Vagina (tissue), 2 donors: ENCODE data around the gene PCDHGC3. TPM values are rescaled to one million over a fixed set of nuclear protein-coding genes. Genes with fewer than 3 reads are reported as not detected.

Source experiments
- DNase-seq, 2 donors: peaks; one replicate each; pipeline ENCODE4 v3.0.0-alpha.2; 2017; ENCODE audit errors: extremely low spot score in 2 of 2
- H3K27ac ChIP-seq: fragments of 200-600 bp; sonication (generic); one replicate; pipeline ENCODE4 v1.5.1; 2019
- H3K27me3 ChIP-seq: fragments of 200-600 bp; sonication (generic); one replicate; pipeline ENCODE4 v1.5.1; 2019
- H3K36me3 ChIP-seq, 2 donors: fragments of 200-600 bp; sonication (generic); one replicate each; pipeline ENCODE4 v1.5.1; 2017 to 2019
- H3K4me1 ChIP-seq: fragments of 200-600 bp; sonication (generic); one replicate; pipeline ENCODE4 v1.5.1; 2019
- H3K4me3 ChIP-seq, 2 donors: fragments of 200-600 bp; sonication (generic); 1 replicate in 1 of 2; 2 replicates in 1 of 2; pipeline ENCODE4 v1.5.1; 2016 to 2019
- H3K9me3 ChIP-seq: fragments of 200-600 bp; sonication (generic); one replicate; pipeline ENCODE4 v1.5.1; 2019
- POLR2A ChIP-seq, 2 donors: fragments of 450-650 bp; IDR thresholded peaks; one replicate each; pipeline ENCODE4 v1.6.1; 2017; ENCODE audit warnings: antibody characterized with exemption in 2 of 2, mild to moderate bottlenecking in 2 of 2, moderate library complexity in 2 of 2
- POLR2AphosphoS5 ChIP-seq, 2 donors: sonication (generic); formaldehyde crosslinking; IDR thresholded peaks; one replicate each; pipeline ENCODE4 v1.9.0; 2017; ENCODE audit warnings: antibody characterized with exemption in 2 of 2, mild to moderate bottlenecking in 2 of 2, low read depth in 1 of 2; ENCODE audit not compliant: insufficient read depth in 1 of 2
- intact Hi-C: fragments of 100-400 bp; cut with DNase I; formaldehyde crosslinking; loops from one replicate; pipeline ENCODE4 v1.15.1; 2023
- total RNA-seq: library from RNA; depleted of rRNA; stranded (reverse); fragments of >200 nt; gene quantifications from one replicate; pipeline ENCODE4 v1.2.3, GENCODE V29; 2016
- TF ChIP-seq, protein P1 (sequence below), 3 experiments: fragments of 450-650 bp in 2 of 3; fragments of 200-600 bp in 1 of 3; sonication (generic) in 1 of 3; IDR thresholded peaks; one replicate each; pipeline ENCODE4 v1.5.1; 2017 to 2019; ENCODE audit warnings: antibody characterized with exemption in 3 of 3, mild to moderate bottlenecking in 2 of 3, moderate library complexity in 2 of 3

PCDHGC3 gene
- total RNA-seq, 1 donor from 2014 or later: 78.3 TPM

DNA sequence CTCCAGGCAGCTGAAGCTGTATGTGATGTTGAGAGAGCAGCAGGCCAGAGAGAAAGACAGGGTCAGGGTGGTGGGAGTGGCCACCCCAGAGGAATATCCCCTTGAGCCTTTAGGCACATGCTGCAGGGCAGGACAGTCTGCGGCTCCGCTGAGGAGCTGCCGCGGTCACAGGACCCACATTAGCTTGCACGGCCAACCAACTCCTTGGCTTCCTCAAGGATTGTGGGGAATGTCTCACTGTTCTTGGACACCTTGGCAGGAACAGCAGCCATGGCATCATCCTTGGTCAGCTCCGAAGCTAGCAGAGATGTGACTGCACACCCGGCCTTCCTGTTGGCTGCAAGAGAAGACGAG lies 40.9 kb downstream of the PCDHGC3 start:
- intact Hi-C loops: no loop called here
- no peak for DNase-seq
- peak overlapping the region; percentile 94 for H3K27ac ChIP-seq
- peaks cover 0 to 4% of the 10 kb centered on the region in 2 donors for H3K36me3 ChIP-seq
- no peaks in the 10 kb centered on the region for H3K27me3 ChIP-seq
- TF ChIP-seq POLR2A (IDR thresholded peaks at IDR 0.05) (no peak), POLR2AphosphoS5 (IDR thresholded peaks at IDR 0.05; ENCODE audit: insufficient read depth in 1 of 2, low read depth in 1 of 2) (peak in 1 of 2 donors; percentile 17)
- no peaks in the 10 kb centered on the region for H3K9me3 ChIP-seq
- peaks cover 80% of the 10 kb centered on the region for H3K4me1 ChIP-seq
- no peak overlapping the region for H3K4me3 ChIP-seq

DNA sequence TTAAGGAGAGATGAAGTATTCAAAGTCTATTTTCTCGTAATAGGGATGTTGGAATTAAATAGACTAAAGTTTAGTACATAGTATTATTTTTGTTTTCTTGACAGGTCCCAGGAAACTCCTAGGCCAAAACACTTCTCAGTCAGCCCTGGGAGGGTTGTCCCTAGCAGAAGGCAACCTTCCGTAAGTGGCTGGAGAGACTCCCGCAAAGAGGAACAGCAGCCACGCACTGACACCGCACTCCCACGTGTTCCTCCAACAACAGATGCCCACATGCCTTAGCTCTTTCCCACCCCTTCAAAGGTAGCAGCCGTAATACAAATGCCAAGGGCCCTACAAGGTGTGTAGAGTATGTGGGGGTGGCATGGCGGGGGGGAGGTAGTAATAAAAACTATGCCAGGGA lies 41.5 kb downstream of the PCDHGC3 start:
- no peak for DNase-seq
- no peaks in the 10 kb centered on the region for H3K36me3 ChIP-seq
- TF ChIP-seq POLR2A (IDR thresholded peaks at IDR 0.05) (no peak), POLR2AphosphoS5 (IDR thresholded peaks at IDR 0.05; ENCODE audit: insufficient read depth in 1 of 2, low read depth in 1 of 2) (no peak)
- TF ChIP-seq, protein P1, sequence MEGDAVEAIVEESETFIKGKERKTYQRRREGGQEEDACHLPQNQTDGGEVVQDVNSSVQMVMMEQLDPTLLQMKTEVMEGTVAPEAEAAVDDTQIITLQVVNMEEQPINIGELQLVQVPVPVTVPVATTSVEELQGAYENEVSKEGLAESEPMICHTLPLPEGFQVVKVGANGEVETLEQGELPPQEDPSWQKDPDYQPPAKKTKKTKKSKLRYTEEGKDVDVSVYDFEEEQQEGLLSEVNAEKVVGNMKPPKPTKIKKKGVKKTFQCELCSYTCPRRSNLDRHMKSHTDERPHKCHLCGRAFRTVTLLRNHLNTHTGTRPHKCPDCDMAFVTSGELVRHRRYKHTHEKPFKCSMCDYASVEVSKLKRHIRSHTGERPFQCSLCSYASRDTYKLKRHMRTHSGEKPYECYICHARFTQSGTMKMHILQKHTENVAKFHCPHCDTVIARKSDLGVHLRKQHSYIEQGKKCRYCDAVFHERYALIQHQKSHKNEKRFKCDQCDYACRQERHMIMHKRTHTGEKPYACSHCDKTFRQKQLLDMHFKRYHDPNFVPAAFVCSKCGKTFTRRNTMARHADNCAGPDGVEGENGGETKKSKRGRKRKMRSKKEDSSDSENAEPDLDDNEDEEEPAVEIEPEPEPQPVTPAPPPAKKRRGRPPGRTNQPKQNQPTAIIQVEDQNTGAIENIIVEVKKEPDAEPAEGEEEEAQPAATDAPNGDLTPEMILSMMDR (IDR thresholded peaks at IDR 0.05): no peak
- H3K27me3 ChIP-seq: no peaks in the 10 kb centered on the region
- no peaks in the 10 kb centered on the region for H3K9me3 ChIP-seq
- peak overlapping the region; percentile 94 for H3K27ac ChIP-seq
- no peak overlapping the region for H3K4me3 ChIP-seq
- peaks cover 81% of the 10 kb centered on the region for H3K4me1 ChIP-seq
- intact Hi-C loops: no loop called here

DNA sequence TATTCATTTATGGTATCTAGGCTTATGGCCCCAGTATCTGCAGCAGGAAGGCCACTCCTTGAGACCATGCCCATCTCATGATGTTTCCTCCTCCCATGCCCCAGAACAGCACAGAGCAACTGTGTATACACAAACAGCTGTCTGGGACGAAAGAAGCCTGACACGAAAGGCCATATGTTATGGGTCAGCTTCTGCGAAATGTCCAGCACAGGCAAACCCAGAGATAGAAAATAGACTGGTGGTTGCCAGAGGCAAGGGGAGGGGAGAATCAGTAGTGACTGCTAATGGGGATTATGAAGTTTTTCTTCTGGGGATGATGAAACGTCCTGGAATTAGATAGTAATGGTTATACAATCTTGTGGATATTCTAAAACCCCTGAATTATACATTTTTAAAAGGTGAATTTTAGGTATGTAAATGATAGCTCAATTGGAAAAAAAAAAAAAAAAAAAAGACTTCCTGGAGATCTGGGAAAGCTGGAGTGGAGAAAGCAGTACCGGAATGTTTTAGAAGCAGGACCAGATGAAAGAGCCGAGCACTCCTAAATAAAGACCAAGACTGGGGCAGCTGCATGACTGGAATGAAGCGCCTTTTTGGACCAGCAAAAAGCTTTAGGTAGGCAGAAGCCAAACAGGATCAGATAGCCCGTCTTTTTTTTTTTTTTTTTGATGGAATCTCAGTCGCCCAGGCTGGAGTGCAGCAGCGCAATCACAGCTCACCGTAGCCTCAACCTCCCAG lies 42.3 kb downstream of the PCDHGC3 start:
- intact Hi-C loops: no loop called here
- Histone ChIP-seq H3K27ac (peak overlapping the region; percentile 94), H3K9me3 (no peaks in the 10 kb centered on the region), H3K36me3 (no peaks in the 10 kb centered on the region), H3K4me3 (no peak overlapping the region), H3K4me1 (peaks cover 81% of the 10 kb centered on the region), H3K27me3 (no peaks in the 10 kb centered on the region)
- TF ChIP-seq, protein P1 (IDR thresholded peaks at IDR 0.05): no peak
- TF ChIP-seq POLR2A (IDR thresholded peaks at IDR 0.05) (no peak), POLR2AphosphoS5 (IDR thresholded peaks at IDR 0.05; ENCODE audit: insufficient read depth in 1 of 2, low read depth in 1 of 2) (no peak)
- peak in 1 of 2 donors; percentile 13 for DNase-seq

DNA sequence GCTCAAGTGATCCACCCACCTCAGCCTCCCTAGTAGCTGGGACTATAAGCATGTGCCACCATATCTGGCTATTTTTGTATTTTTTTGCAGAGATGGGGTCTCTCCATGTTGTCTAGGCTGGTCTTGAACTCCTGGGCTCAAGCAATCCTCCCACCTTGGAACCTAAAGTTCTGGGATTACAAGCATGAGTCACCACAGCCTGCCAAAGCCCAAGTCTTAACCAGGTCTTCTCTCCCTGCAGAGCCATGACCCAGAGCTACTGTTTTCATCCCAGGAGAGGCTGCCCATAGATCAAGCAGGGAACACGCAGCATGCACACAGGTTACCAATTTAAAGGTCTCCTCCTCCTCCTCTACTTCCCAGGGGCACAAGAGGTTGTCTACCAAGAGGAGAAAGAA lies 42.9 kb downstream of the PCDHGC3 start:
- no peaks in the 10 kb centered on the region for H3K36me3 ChIP-seq
- intact Hi-C loops: no loop called here
- peak in 1 of 2 donors; percentile 69 for DNase-seq
- no peak overlapping the region for H3K4me3 ChIP-seq
- H3K9me3 ChIP-seq: no peaks in the 10 kb centered on the region
- H3K27me3 ChIP-seq: no peaks in the 10 kb centered on the region
- peak overlapping the region; percentile 94 for H3K27ac ChIP-seq
- H3K4me1 ChIP-seq: peaks cover 77% of the 10 kb centered on the region
- TF ChIP-seq, protein P1 (IDR thresholded peaks at IDR 0.05): no peak
- no peak for TF ChIP-seq POLR2A (IDR thresholded peaks at IDR 0.05)
- no peak for TF ChIP-seq POLR2AphosphoS5 (IDR thresholded peaks at IDR 0.05; ENCODE audit: insufficient read depth in 1 of 2, low read depth in 1 of 2)

DNA sequence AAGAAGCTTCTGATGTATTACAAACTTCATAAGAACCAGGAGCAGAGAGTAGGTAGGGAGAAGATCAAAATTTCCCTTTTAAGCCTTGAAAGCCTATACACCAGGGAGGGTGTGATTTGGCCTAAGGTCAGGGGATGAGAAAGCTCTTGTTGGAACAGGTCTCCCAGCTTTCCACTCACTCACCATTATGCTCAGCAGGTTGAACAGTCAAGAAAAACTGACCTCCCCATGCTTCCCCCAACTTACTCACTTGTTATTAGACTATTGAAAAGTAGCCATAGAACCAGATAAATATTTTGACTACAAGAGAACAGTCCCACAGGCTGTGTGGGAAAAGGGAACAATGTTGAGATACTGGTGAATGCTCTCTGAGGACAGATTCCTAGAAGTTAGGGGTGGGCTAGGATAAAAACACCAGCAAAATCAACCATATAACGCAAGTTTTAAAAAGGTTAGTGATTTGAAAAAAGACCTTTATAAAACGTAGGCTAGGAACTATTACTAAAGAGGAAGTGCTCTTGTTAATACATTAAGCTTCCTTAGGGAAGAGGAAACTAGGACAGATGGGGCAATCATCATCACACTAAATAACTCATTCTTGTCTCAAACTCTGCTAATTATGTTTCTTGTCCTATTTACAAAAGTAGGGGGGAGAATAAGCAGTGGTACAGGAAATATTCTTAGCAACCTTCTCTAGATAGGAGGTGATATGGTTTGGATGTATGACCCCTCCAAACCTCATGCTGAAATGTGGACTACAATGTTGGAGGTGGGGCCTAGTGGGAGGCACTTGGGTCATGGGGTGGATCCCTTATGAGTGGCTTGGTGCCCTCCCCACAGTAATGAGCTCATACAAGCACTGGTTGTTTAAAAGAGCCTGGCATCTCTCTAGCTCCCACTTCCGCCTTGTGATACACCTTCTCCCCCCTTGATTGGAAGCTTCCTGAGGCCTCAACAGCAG lies 44.1 kb downstream of the PCDHGC3 start:
- DNase-seq: peak; percentile 12 to 70
- peaks cover 76% of the 10 kb centered on the region for H3K4me1 ChIP-seq
- intact Hi-C loops: loop anchor here (10.0 kb wide), 1 partner anchor 105 kb away; the partner anchor contains the start of genes PCDHGA10 and PCDHGB7
- no peaks in the 10 kb centered on the region for H3K27me3 ChIP-seq
- no peak overlapping the region for H3K4me3 ChIP-seq
- peak overlapping the region; percentile 94 for H3K27ac ChIP-seq
- H3K36me3 ChIP-seq: no peaks in the 10 kb centered on the region
- TF ChIP-seq POLR2A (IDR thresholded peaks at IDR 0.05) (no peak), POLR2AphosphoS5 (IDR thresholded peaks at IDR 0.05; ENCODE audit: insufficient read depth in 1 of 2, low read depth in 1 of 2) (no peak)
- H3K9me3 ChIP-seq: no peaks in the 10 kb centered on the region
